WTC11 (cell line): Measurements from ENCODE around the gene ADA. TPM values are rescaled to one million over a fixed set of nuclear protein-coding genes. Genes with fewer than 3 reads are reported as not detected.

Experiments
- ATAC-seq: fragments of 200-7000 bp; cut with Tn5 transposase; 2 replicates; pipeline ENCODE4 v1.10.0; 2021; ENCODE audit warnings: mild to moderate bottlenecking, moderate library complexity
- CTCF ChIA-PET: fragments of 300-600 bp; sonication (Branson Sonifier 250); formaldehyde crosslinking; loops from one replicate; lab custom pipeline; 2021; ENCODE audit warnings: antibody characterized with exemption; lab: Charles Lee
- POLR2A ChIA-PET: fragments of 350-600 bp; sonication (Branson Sonifier 250); formaldehyde crosslinking; loops from one replicate; lab custom pipeline; 2021; ENCODE audit warnings: antibody characterized with exemption; lab: Charles Lee
- DNase-seq: peaks from one replicate; pipeline ENCODE4 v3.0.0; 2021; ENCODE audit warnings: low spot score
- H3K27ac Mint-ChIP-seq: 2 replicates; pipeline ENCODE4 v1.8.0; 2021; ENCODE audit warnings: mixed read lengths
- H3K27me3 Mint-ChIP-seq: 2 replicates; pipeline ENCODE4 v1.8.0; 2021; ENCODE audit warnings: low read depth, mild to moderate bottlenecking, moderate library complexity, mixed read lengths
- H3K36me3 Mint-ChIP-seq: 2 replicates; pipeline ENCODE4 v1.8.0; 2021; ENCODE audit warnings: mixed read lengths
- H3K4me1 Mint-ChIP-seq: 2 replicates; pipeline ENCODE4 v1.8.0; 2022; ENCODE audit warnings: mixed read lengths
- H3K4me3 Mint-ChIP-seq: 2 replicates; pipeline ENCODE4 v1.8.0; 2021; ENCODE audit warnings: mild to moderate bottlenecking, moderate library complexity, mixed read lengths
- H3K9me3 Mint-ChIP-seq: 2 replicates; pipeline ENCODE4 v1.8.0; 2021; ENCODE audit warnings: mixed read lengths
- CBFB ChIP-seq: sonication (generic); formaldehyde crosslinking; IDR thresholded peaks from 2 replicates; pipeline ENCODE4 v1.8.1; 2022; ENCODE audit warnings: mild to moderate bottlenecking, low read depth, missing genetic modification reagents
- ERG ChIP-seq: fragments of 250-450 bp; sonication (Bioruptor Pico); IDR thresholded peaks from 2 replicates; pipeline ENCODE4 v1.8.0; 2021; ENCODE audit warnings: mild to moderate bottlenecking
- KAT7 ChIP-seq: sonication (generic); formaldehyde crosslinking; IDR thresholded peaks from 2 replicates; pipeline ENCODE4 v1.8.1; 2023; ENCODE audit warnings: missing genetic modification reagents, mild to moderate bottlenecking, borderline replicate concordance
- MLX ChIP-seq: sonication (generic); formaldehyde crosslinking; IDR thresholded peaks from 2 replicates; pipeline ENCODE4 v1.8.1; 2023; ENCODE audit warnings: mild to moderate bottlenecking, missing genetic modification reagents, moderate library complexity
- NR1H2 ChIP-seq: sonication (generic); formaldehyde crosslinking; IDR thresholded peaks from 2 replicates; pipeline ENCODE4 v1.9.0; 2021; ENCODE audit warnings: mild to moderate bottlenecking, moderate library complexity, missing genetic modification reagents
- NR3C1 ChIP-seq: sonication (generic); formaldehyde crosslinking; conservative IDR thresholded peaks from 2 replicates; pipeline ENCODE4 v1.8.1; 2023; ENCODE audit warnings: low read depth, mild to moderate bottlenecking, missing genetic modification reagents
- OVOL2 ChIP-seq: fragments of 250-450 bp; sonication (Bioruptor Pico); IDR thresholded peaks from 2 replicates; pipeline ENCODE4 v1.9.0; 2021; ENCODE audit warnings: mild to moderate bottlenecking, borderline replicate concordance
- SOX15 ChIP-seq: fragments of 250-450 bp; sonication (Bioruptor Pico); IDR thresholded peaks from 2 replicates; pipeline ENCODE4 v1.9.0; 2021; ENCODE audit warnings: mild to moderate bottlenecking
- SP1 ChIP-seq: sonication (generic); formaldehyde crosslinking; conservative IDR thresholded peaks from 2 replicates; pipeline ENCODE4 v1.8.1; 2022; ENCODE audit warnings: missing genetic modification reagents
- ZBTB21 ChIP-seq: sonication (generic); formaldehyde crosslinking; IDR thresholded peaks from 2 replicates; pipeline ENCODE4 v1.8.1; 2023; ENCODE audit warnings: mild to moderate bottlenecking, missing genetic modification reagents, borderline replicate concordance
- ZMAT4 ChIP-seq: fragments of 250-450 bp; sonication (Bioruptor Pico); IDR thresholded peaks from 2 replicates; pipeline ENCODE4 v1.9.0; 2021; ENCODE audit warnings: mild to moderate bottlenecking
- ZNF121 ChIP-seq: sonication (generic); formaldehyde crosslinking; IDR thresholded peaks from 2 replicates; pipeline ENCODE4 v1.8.0; 2023; ENCODE audit warnings: missing genetic modification reagents
- ZNF219 ChIP-seq: sonication (generic); formaldehyde crosslinking; IDR thresholded peaks from 2 replicates; pipeline ENCODE4 v1.8.0; 2023; ENCODE audit warnings: missing genetic modification reagents, mild to moderate bottlenecking, borderline replicate concordance
- ZNF263 ChIP-seq: sonication (generic); formaldehyde crosslinking; IDR thresholded peaks from 2 replicates; pipeline ENCODE4 v1.8.1; 2022; ENCODE audit warnings: low read depth, mild to moderate bottlenecking, moderate library complexity, missing genetic modification reagents
- total RNA-seq: library from RNA; stranded (reverse); gene quantifications from 3 replicates; pipeline ENCODE4 v1.2.3, GENCODE V29; 2021
- TF ChIP-seq, protein P1 (sequence below): sonication (generic); formaldehyde crosslinking; IDR thresholded peaks from 2 replicates; pipeline ENCODE4 v1.8.1; 2023; ENCODE audit warnings: mild to moderate bottlenecking, missing genetic modification reagents, borderline replicate concordance
- TF ChIP-seq, protein P2 (sequence below): fragments of 250-450 bp; sonication (Bioruptor Pico); IDR thresholded peaks from 2 replicates; pipeline ENCODE4 v1.9.0; 2021; ENCODE audit warnings: mild to moderate bottlenecking
- TF ChIP-seq, protein P3 (sequence below): sonication (generic); formaldehyde crosslinking; IDR thresholded peaks from 2 replicates; pipeline ENCODE4 v1.8.0; 2022; ENCODE audit warnings: mild to moderate bottlenecking, missing genetic modification reagents

Gene ADA
- total RNA-seq, 1 experiment from 2014 or later, result 19.7 TPM

DNA sequence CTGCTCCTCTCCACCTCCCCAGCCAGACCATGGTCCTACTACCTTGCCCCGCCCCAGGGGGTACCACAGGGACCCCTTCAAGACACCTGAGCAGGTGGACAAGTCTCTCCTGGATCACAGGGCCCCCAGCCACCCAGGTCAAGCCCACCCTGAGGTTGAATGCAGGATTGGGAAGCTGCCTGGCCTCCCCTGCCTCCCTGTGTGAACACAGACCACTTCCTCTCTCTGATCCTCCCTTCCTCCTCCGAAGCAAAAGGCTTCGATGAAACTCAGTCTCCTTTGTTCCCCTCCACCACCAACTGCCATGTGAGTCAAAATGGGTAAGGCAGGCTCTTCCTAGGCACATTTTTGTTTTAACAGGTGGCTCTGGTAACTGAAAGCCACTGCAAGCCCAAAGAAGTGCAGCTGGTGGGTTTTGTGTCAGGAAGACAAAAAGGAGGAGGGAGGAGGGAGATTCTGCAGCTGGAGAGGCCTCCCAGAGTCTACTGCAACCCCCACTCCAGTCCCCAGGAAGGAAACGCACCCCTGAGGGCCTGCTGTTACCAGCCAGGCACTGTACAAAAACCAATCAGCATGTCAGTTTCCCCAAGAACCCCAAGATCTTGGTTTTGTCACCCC lies 5.4 kb downstream of the ADA start:
- DNase-seq (no peak), ATAC-seq (no peak)
- Mint-ChIP-seq H3K4me3 (no peak overlapping the region), H3K4me1 (peaks cover 78% of the 10 kb centered on the region), H3K27me3 (peaks cover 9% of the 10 kb centered on the region), H3K27ac (peak overlapping the region; percentile 94), H3K9me3 (no peaks in the 10 kb centered on the region), H3K36me3 (0 out of 2 replicates have a peak, but pooled peaks cover 3% of the 10 kb centered on the region)
- POLR2A ChIA-PET, result interaction anchor here (1.0 kb wide), 1 partner anchor 38 kb away, joined by 4 read pairs; no protein-coding TSS in a partner anchor
- TF ChIP-seq ZNF121 (CRISPR knock-in tag) (peak; percentile 73; the same call in 1 of the 2 replicates), ZNF219 (no peak), ZNF263 (peak; percentile 92)
- CTCF ChIA-PET, result interaction anchor here (1.1 kb wide), 1 partner anchor 38 kb away, joined by 4 read pairs; no protein-coding TSS in a partner anchor

GRCh38 chr20:44644667-44645131 lies 6.8 kb downstream of the ADA start:
- no peaks in the 10 kb centered on the region for H3K27me3 Mint-ChIP-seq
- CTCF ChIA-PET, result interaction anchor here (0.7 to 1.4 kb wide), 4 partner anchors 34 to 97 kb away, joined by 3 to 8 read pairs (median 4); no protein-coding TSS in a partner anchor
- DNase-seq (no peak), ATAC-seq (no peak)
- H3K9me3 Mint-ChIP-seq, result peaks cover 5% of the 10 kb centered on the region
- POLR2A ChIA-PET, result no interaction called here
- TF ChIP-seq KAT7 (CRISPR knock-in tag) (no peak), ZMAT4 (CRISPR knock-in tag) (no peak), MLX (CRISPR knock-in tag) (no peak), OVOL2 (no peak), ZNF219 (no peak), CBFB (CRISPR knock-in tag) (no peak), NR3C1 (CRISPR knock-in tag) (no peak), ERG (no peak), ZBTB21 (CRISPR knock-in tag) (no peak), SP1 (CRISPR knock-in tag) (no peak), SOX15 (CRISPR knock-in tag) (no peak), NR1H2 (CRISPR knock-in tag) (no peak)
- TF ChIP-seq, protein P1, sequence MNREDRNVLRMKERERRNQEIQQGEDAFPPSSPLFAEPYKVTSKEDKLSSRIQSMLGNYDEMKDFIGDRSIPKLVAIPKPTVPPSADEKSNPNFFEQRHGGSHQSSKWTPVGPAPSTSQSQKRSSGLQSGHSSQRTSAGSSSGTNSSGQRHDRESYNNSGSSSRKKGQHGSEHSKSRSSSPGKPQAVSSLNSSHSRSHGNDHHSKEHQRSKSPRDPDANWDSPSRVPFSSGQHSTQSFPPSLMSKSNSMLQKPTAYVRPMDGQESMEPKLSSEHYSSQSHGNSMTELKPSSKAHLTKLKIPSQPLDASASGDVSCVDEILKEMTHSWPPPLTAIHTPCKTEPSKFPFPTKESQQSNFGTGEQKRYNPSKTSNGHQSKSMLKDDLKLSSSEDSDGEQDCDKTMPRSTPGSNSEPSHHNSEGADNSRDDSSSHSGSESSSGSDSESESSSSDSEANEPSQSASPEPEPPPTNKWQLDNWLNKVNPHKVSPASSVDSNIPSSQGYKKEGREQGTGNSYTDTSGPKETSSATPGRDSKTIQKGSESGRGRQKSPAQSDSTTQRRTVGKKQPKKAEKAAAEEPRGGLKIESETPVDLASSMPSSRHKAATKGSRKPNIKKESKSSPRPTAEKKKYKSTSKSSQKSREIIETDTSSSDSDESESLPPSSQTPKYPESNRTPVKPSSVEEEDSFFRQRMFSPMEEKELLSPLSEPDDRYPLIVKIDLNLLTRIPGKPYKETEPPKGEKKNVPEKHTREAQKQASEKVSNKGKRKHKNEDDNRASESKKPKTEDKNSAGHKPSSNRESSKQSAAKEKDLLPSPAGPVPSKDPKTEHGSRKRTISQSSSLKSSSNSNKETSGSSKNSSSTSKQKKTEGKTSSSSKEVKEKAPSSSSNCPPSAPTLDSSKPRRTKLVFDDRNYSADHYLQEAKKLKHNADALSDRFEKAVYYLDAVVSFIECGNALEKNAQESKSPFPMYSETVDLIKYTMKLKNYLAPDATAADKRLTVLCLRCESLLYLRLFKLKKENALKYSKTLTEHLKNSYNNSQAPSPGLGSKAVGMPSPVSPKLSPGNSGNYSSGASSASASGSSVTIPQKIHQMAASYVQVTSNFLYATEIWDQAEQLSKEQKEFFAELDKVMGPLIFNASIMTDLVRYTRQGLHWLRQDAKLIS, result no peak
- TF ChIP-seq, protein P2, sequence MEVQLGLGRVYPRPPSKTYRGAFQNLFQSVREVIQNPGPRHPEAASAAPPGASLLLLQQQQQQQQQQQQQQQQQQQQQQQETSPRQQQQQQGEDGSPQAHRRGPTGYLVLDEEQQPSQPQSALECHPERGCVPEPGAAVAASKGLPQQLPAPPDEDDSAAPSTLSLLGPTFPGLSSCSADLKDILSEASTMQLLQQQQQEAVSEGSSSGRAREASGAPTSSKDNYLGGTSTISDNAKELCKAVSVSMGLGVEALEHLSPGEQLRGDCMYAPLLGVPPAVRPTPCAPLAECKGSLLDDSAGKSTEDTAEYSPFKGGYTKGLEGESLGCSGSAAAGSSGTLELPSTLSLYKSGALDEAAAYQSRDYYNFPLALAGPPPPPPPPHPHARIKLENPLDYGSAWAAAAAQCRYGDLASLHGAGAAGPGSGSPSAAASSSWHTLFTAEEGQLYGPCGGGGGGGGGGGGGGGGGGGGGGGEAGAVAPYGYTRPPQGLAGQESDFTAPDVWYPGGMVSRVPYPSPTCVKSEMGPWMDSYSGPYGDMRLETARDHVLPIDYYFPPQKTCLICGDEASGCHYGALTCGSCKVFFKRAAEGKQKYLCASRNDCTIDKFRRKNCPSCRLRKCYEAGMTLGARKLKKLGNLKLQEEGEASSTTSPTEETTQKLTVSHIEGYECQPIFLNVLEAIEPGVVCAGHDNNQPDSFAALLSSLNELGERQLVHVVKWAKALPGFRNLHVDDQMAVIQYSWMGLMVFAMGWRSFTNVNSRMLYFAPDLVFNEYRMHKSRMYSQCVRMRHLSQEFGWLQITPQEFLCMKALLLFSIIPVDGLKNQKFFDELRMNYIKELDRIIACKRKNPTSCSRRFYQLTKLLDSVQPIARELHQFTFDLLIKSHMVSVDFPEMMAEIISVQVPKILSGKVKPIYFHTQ (CRISPR knock-in tag), result no peak
- TF ChIP-seq, protein P3, sequence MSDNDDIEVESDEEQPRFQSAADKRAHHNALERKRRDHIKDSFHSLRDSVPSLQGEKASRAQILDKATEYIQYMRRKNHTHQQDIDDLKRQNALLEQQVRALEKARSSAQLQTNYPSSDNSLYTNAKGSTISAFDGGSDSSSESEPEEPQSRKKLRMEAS (CRISPR knock-in tag), result no peak
- TF ChIP-seq, all 79 proteins: peak for 0
- peaks cover 11% of the 10 kb centered on the region for H3K36me3 Mint-ChIP-seq
- peak overlapping the region; percentile 41; the same call in 1 of the 2 replicates for H3K27ac Mint-ChIP-seq
- no peak overlapping the region for H3K4me3 Mint-ChIP-seq
- peaks cover 74% of the 10 kb centered on the region for H3K4me1 Mint-ChIP-seq
